ENCODE data around the gene LRRC51.

GRCh38 chr11:72112978-72113808, 32.5 kb downstream of the LRRC51 start:
- TF ChIP-seq CTCF (IDR thresholded peaks at IDR 0.05; ENCODE audit: poor library complexity, severe bottlenecking) (no peak), MXI1 (conservative IDR thresholded peaks at IDR 0.05; ENCODE audit: poor library complexity, severe bottlenecking) (peak; percentile 33)
